Measurements from ENCODE around the gene SLC10A6.

The SLC10A6 gene

DNA sequence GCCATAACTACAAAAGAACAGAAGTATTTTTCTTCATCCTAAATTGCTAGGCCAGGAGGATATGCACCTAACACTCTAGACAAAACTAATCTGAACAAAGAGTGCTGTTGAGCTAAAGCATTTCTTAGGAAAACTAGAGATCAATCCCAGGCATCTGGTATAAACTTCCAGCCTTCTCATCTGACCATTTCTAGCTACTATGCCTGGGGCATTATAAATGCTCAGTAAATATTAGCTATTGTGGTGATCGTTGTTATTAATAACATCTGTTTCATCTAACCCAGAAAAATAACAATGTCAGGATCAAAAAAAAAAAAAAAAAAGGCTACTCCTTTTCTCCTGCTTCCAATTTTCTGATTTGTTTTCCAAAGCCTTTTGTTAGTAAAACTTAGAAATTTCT is 7.7 kb upstream of the SLC10A6 start:
- in situ Hi-C loops (cut with MboI; ENCODE audit: low pct_unique_long_range_greater_than_20kb, low sequenced_read_pairs) = no loop called here
- DNase-seq = no peak

GRCh38 chr4:86855572-86855971 is 6.4 kb upstream of the SLC10A6 start:
- in situ Hi-C loops (cut with MboI; ENCODE audit: low pct_unique_long_range_greater_than_20kb, low sequenced_read_pairs) = no loop called here
- DNase-seq = no peak

GRCh38 chr4:86853209-86853608 is 4.0 kb upstream of the SLC10A6 start:
- in situ Hi-C loops (cut with MboI; ENCODE audit: low pct_unique_long_range_greater_than_20kb, low sequenced_read_pairs) = no loop called here
- DNase-seq = no peak

GRCh38 chr4:86848136-86848535 is 1.0 kb downstream of the SLC10A6 start:
- DNase-seq = no peak
- in situ Hi-C loops (cut with MboI; ENCODE audit: low pct_unique_long_range_greater_than_20kb, low sequenced_read_pairs) = no loop called here

DNA sequence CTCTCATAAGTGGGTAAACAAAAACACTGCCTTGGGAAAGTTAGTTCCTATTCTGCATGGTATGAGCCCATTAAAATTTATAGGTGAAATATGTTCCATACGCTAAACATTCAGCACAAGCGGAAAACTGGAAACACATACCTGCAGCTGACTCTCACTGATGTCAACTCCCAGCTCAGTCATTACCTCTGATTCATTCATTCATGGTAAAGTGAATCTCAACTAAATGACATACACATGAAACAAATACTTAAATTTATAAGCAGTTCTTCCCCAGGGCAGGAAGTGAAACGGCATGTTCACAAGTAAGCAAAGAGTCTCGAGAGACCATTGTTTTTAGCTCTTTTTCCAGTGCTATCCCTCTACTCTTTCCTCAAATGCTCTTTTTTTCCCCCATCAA is 1.6 kb downstream of the SLC10A6 start:
- DNase-seq = no peak
- in situ Hi-C loops (cut with MboI; ENCODE audit: low pct_unique_long_range_greater_than_20kb, low sequenced_read_pairs) = no loop called here

- no peak for DNase-seq
- in situ Hi-C loops (cut with MboI; ENCODE audit: low pct_unique_long_range_greater_than_20kb, low sequenced_read_pairs) = no loop called here
Measured at GRCh38 chr4:86846921-86847320, 2.3 kb downstream of the SLC10A6 start.

- DNase-seq = no peak
- in situ Hi-C loops (cut with MboI; ENCODE audit: low pct_unique_long_range_greater_than_20kb, low sequenced_read_pairs) = no loop called here
Measured at GRCh38 chr4:86845593-86845992, 3.6 kb downstream of the SLC10A6 start.

GRCh38 chr4:86841309-86841708 is 7.9 kb downstream of the SLC10A6 start:
- in situ Hi-C loops (cut with MboI; ENCODE audit: low pct_unique_long_range_greater_than_20kb, low sequenced_read_pairs) = no loop called here
- no peak for DNase-seq

- no peak for DNase-seq
- in situ Hi-C loops (cut with MboI; ENCODE audit: low pct_unique_long_range_greater_than_20kb, low sequenced_read_pairs) = no loop called here
Measured at GRCh38 chr4:86840858-86841257, 8.3 kb downstream of the SLC10A6 start.

GRCh38 chr4:86837691-86838503 is 11.3 kb downstream of the SLC10A6 start:
- in situ Hi-C loops (cut with MboI; ENCODE audit: low pct_unique_long_range_greater_than_20kb, low sequenced_read_pairs) = no loop called here
- no peak for DNase-seq

DNA sequence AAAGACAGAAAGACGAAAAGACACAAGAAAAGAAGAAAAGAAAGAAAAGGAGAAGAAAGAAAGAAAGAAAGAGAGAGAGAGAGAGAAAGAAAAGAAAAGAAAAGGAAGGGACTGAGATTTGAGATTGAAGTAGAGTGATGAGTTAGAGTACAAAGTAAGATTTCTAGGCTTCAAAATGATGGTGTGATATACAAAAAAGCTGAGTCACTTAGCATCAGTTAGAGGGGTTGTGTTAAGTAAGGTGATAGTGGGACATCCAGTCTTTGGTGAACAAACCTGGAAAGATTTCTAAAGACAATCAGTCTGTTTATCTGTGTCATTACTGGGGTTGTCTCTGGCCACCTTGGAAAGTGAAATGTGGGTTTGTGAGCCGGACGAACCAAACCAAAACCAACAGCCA is 13.5 kb downstream of the SLC10A6 start:
- DNase-seq = no peak
- in situ Hi-C loops (cut with MboI; ENCODE audit: low pct_unique_long_range_greater_than_20kb, low sequenced_read_pairs) = no loop called here

- in situ Hi-C loops (cut with MboI; ENCODE audit: low pct_unique_long_range_greater_than_20kb, low sequenced_read_pairs) = no loop called here
- DNase-seq = no peak
Measured at GRCh38 chr4:86834901-86835300, 14.3 kb downstream of the SLC10A6 start.

GRCh38 chr4:86833615-86834014 is 15.6 kb downstream of the SLC10A6 start:
- in situ Hi-C loops (cut with MboI; ENCODE audit: low pct_unique_long_range_greater_than_20kb, low sequenced_read_pairs) = no loop called here
- DNase-seq = no peak

DNA sequence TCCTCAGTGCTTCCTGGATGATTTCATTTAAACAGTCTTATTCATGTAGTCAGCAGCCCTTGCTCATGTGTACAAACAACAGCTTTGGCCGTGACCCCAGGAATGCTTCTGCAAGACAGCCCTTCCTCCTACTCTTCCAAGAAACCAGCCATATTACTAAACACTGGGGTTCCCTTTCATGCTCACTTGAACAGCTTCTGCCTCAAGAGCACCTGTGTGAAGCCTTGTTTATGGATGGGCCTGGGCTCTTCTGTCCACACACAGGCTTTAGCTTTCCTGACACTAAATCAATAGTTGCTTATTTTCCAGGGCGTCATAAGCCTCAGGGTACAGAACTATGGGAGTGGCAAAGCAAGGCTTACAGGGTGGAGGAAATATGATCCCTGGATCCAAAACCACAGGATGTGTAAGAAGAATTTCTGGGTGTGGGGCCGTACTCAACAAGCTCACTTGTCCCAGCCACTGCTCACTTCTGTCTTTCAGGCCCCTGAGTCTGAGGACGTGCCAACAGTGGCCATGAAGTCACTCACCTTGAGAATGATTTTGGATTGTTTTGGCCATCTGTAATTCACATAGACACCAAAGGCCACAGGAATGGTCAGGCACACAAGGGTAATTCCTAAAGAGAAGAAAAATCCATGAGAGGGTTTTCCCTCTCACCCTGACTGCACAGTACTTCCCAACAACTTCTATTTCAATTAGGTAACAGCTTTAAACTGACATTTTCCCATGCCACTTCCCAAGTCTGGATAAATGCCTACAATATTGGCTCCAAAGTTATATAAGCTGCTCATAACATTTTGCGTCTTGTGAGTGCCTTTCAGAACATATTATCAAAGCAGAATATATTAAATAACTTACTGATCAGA is 17.7 kb downstream of the SLC10A6 start:
- DNase-seq = peak; percentile 10

GRCh38 chr4:86825511-86825910 is 23.7 kb downstream of the SLC10A6 start:
- in situ Hi-C loops (cut with MboI; ENCODE audit: low pct_unique_long_range_greater_than_20kb, low sequenced_read_pairs) = no loop called here
- no peak for DNase-seq

More for the DNA sequence above, 17.7 kb downstream of the SLC10A6 start:
- in situ Hi-C loops (cut with MboI; ENCODE audit: low pct_unique_long_range_greater_than_20kb, low sequenced_read_pairs) = no loop called here

GRCh38 chr4:86822136-86822535 is 27.0 kb downstream of the SLC10A6 start:
- in situ Hi-C loops (cut with MboI; ENCODE audit: low pct_unique_long_range_greater_than_20kb, low sequenced_read_pairs) = no loop called here
- no peak for DNase-seq

GRCh38 chr4:86821151-86821550 is 28.0 kb downstream of the SLC10A6 start:
- in situ Hi-C loops (cut with MboI; ENCODE audit: low pct_unique_long_range_greater_than_20kb, low sequenced_read_pairs) = no loop called here
- DNase-seq = no peak

GRCh38 chr4:86819561-86819960 is 29.6 kb downstream of the SLC10A6 start:
- DNase-seq = no peak
- in situ Hi-C loops (cut with MboI; ENCODE audit: low pct_unique_long_range_greater_than_20kb, low sequenced_read_pairs) = no loop called here

- DNase-seq = no peak
Measured at GRCh38 chr4:86818841-86819240, 30.3 kb downstream of the SLC10A6 start.

DNA sequence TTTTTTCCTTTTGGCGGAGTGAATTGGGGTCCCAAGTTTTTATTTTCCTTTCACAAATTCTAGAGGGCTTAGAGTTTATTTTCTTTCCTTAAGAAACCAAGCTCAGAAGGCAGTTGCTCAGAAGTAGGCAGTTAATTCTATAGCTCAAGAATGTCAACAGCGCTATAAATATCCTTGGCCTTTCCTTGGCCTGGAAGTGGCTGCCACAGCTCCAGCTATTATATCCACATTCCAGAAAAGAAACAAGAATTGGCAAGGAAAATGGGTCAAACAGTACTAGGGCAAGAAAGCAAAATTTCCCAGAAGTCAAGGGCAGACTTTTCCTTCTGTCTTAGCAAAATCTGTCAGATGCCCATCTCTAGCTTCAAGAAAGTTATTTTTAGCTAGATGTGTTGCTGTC is 31.0 kb downstream of the SLC10A6 start:
- no peak for DNase-seq
- in situ Hi-C loops (cut with MboI; ENCODE audit: low pct_unique_long_range_greater_than_20kb, low sequenced_read_pairs) = no loop called here

More at GRCh38 chr4:86818841-86819240, 30.3 kb downstream of the SLC10A6 start:
- in situ Hi-C loops (cut with MboI; ENCODE audit: low pct_unique_long_range_greater_than_20kb, low sequenced_read_pairs) = no loop called here

All from KBM-7 (cell line).